Panc1 (cell line): ENCODE results near the gene UACA.

Experiments
- CTCF ChIP-seq: fragments of 450-650 bp; IDR thresholded peaks from 2 replicates; pipeline ENCODE4 v1.5.1; 2017; ENCODE audit warnings: mild to moderate bottlenecking
- POLR2AphosphoS5 ChIP-seq: IDR thresholded peaks from 2 replicates; pipeline ENCODE4 v1.6.1; 2012; ENCODE audit warnings: mild to moderate bottlenecking, low read depth, low read length, moderate library complexity
- SIN3A ChIP-seq: IDR thresholded peaks from 2 replicates; pipeline ENCODE4 v1.6.1; 2012; ENCODE audit warnings: low read depth, mild to moderate bottlenecking, low read length, moderate library complexity, borderline replicate concordance; ENCODE audit not compliant: insufficient read depth

- no peak for TF ChIP-seq CTCF
- TF ChIP-seq SIN3A: no peak
- TF ChIP-seq POLR2AphosphoS5: no peak
Observed at GRCh38 chr15:70609889-70610288, 153.5 kb downstream of the UACA start.
